GM12878 (cell line): ENCODE data around the gene SLC12A3. TPM values are rescaled to one million over a fixed set of nuclear protein-coding genes. Genes with fewer than 3 reads are reported as not detected.
A peak's percentile ranks its signal among the peaks of the same experiment; 100 is the strongest.

Experiments
- ATAC-seq: fragments of 200-7000 bp; cut with Tn5 transposase; 3 replicates; pipeline ENCODE4 v1.9.1; 2020; ENCODE audit warnings: mild to moderate bottlenecking, moderate library complexity
- BruUV-seq: library from RNA; stranded (reverse); fragments of 400-500 nt; replicated peaks from 2 replicates; lab custom pipeline; 2021; lab: Mats Ljungman, UMichigan
- CTCF ChIA-PET: fragments of 300-600 bp; sonication (Branson Sonifier 250); formaldehyde crosslinking; extraction: SDS; loops from one replicate; lab custom pipeline; 2021; ENCODE audit warnings: inconsistent platforms; lab: Yijun Ruan, JAX
- POLR2A ChIA-PET: fragments of 350-600 bp; formaldehyde crosslinking; extraction: SDS; loops from one replicate; lab custom pipeline; 2021; ENCODE audit warnings: inconsistent platforms; lab: Charles Lee
- RAD21 ChIA-PET: fragments of 300-600 bp; sonication (Branson Sonifier 250); formaldehyde crosslinking; loops from one replicate; lab custom pipeline; 2023; ENCODE audit warnings: antibody characterized with exemption; ENCODE audit not compliant: unreplicated experiment; lab: Charles Lee
- SMC1A ChIA-PET: fragments of 300-600 bp; sonication (Branson Sonifier 250); formaldehyde crosslinking; loops from one replicate; lab custom pipeline; 2023; ENCODE audit not compliant: unreplicated experiment, uncharacterized antibody; lab: Charles Lee
- DNase-seq: peaks from one replicate; pipeline ENCODE4 v3.0.0-alpha.2; 2011; ENCODE audit warnings: low read depth, low spot score
- FAIRE-seq: peaks from 3 replicates; lab custom pipeline; 2011; peaks lifted over from hg19 to GRCh38; lab: Jason Lieb, UNC
- H2AFZ ChIP-seq: 2 replicates; pipeline ENCODE4 v1.6.0; 2011; ENCODE audit warnings: low read depth, low read length, control low read depth; ENCODE audit not compliant: control insufficient read depth
- H3K27ac ChIP-seq: 2 replicates; pipeline ENCODE4 v1.5.1; 2011; ENCODE audit warnings: control low read depth; ENCODE audit not compliant: control insufficient read depth, insufficient read depth
- H3K27me3 ChIP-seq, 2 experiments: replicated peaks in 1 of 2; 2 replicates each; pipeline versions ENCODE4 v1.6.0 to v1.6.1; 2011; ENCODE audit warnings: low read length in 1 of 2; ENCODE audit not compliant: control insufficient read depth in 2 of 2, insufficient read depth in 2 of 2
- H3K36me3 ChIP-seq, 2 experiments: 2 replicates each; pipeline ENCODE4 v1.5.1; 2011; ENCODE audit warnings: low read length in 1 of 2; ENCODE audit not compliant: control insufficient read depth in 2 of 2, insufficient read depth in 2 of 2
- H3K4me1 ChIP-seq: 2 replicates; pipeline ENCODE4 v1.6.1; 2011; ENCODE audit warnings: mild to moderate bottlenecking, low read length, moderate library complexity, mixed read lengths; ENCODE audit not compliant: control insufficient read depth, insufficient read depth
- H3K4me2 ChIP-seq: 2 replicates; pipeline ENCODE4 v1.6.0; 2011; ENCODE audit warnings: control low read depth; ENCODE audit not compliant: control insufficient read depth, insufficient read depth
- H3K4me3 ChIP-seq: fragments of 200-600 bp; sonication (generic); 2 replicates; pipeline ENCODE4 v1.5.1; 2016
- H3K79me2 ChIP-seq: 2 replicates; pipeline ENCODE4 v1.6.0; 2011; ENCODE audit warnings: low read length; ENCODE audit not compliant: control insufficient read depth, insufficient read depth
- H3K9ac ChIP-seq: 2 replicates; pipeline ENCODE4 v1.8.0; 2011; ENCODE audit warnings: low read length, control low read depth, mixed read lengths; ENCODE audit not compliant: control insufficient read depth, insufficient read depth
- H3K9me3 ChIP-seq: replicated peaks from 3 replicates; pipeline ENCODE4 v1.5.1; 2011; ENCODE audit warnings: mild to moderate bottlenecking, low read length; ENCODE audit not compliant: control insufficient read depth, insufficient read depth
- H4K20me1 ChIP-seq: 2 replicates; pipeline ENCODE4 v1.6.0; 2011; ENCODE audit not compliant: control insufficient read depth, insufficient read depth
- CTCF ChIP-seq, 3 experiments: IDR thresholded peaks in 2 of 3; conservative IDR thresholded peaks in 1 of 3; 2 replicates each; pipeline ENCODE4 v1.5.1; 2011; ENCODE audit warnings: low read depth in 3 of 3, low read length in 3 of 3, mild to moderate bottlenecking in 3 of 3, control low read depth in 2 of 3, moderate library complexity in 2 of 3, inconsistent platforms in 1 of 3, mixed read lengths in 1 of 3; ENCODE audit not compliant: control insufficient read depth in 2 of 3, insufficient read depth in 1 of 3; ENCODE audit errors: extremely low read depth in 1 of 3
- PRDM15 ChIP-seq: fragments of 450-650 bp; formaldehyde crosslinking; IDR thresholded peaks from 2 replicates; pipeline ENCODE4 v1.4.0; 2020; ENCODE audit warnings: mild to moderate bottlenecking, moderate library complexity
- SMC3 ChIP-seq: IDR thresholded peaks from 2 replicates; pipeline ENCODE4 v1.6.1; 2011; ENCODE audit warnings: low read length, improper control_type of control experiment, borderline replicate concordance
- WGBS: methylation state at CpG from one replicate; pipeline ENCODE4 v1.1.6; 2016; ENCODE audit warnings: low lambda C conversion rate; ENCODE audit not compliant: insufficient replicate concordance, insufficient coverage; ENCODE audit errors: missing lambda C conversion rate; 5-methylcytosine and 5-hydroxymethylcytosine counted together
- in situ Hi-C: fragments of 300-500 bp; cut with MboI; formaldehyde crosslinking; loops from 9 replicates; pipeline ENCODE4 v1.14.3; 2018; ENCODE audit warnings: mixed read lengths
- intact Hi-C: fragments of 100-400 bp; cut with micrococcal nuclease; formaldehyde crosslinking; loops from one replicate; pipeline ENCODE4 v1.14.2; 2022; ENCODE audit not compliant: unreplicated experiment
- polyA plus RNA-seq, 11 experiments: library from polyadenylated mRNA; depleted of rRNA in 4 of 11; unstranded in 6 of 11; stranded (reverse) in 5 of 11; fragments of >200 nt; fragmentation: Nextera tagmentation in 4 of 11; fragmentation: Illumina TruSeq in 1 of 11; extraction: Ambion mirVana in 4 of 11; extraction: Trizol in 1 of 11; gene quantifications; 1 replicate in 1 of 11; 2 replicates in 10 of 11; pipeline versions ENCODE4 v1.2.1 to v1.2.3, GENCODE V29; 2011 to 2016; ENCODE audit warnings: inconsistent platforms in 2 of 11, missing spikeins in 2 of 11, low read depth in 1 of 11
- total RNA-seq, 4 experiments: library from RNA; depleted of rRNA in 3 of 4; stranded (reverse); fragments of >200 nt in 3 of 4; fragmentation: Illumina TruSeq in 1 of 4; extraction: Trizol in 1 of 4; gene quantifications; 2 replicates each; pipeline versions ENCODE4 v1.2.1 to v1.2.3, GENCODE V29; 2013 to 2021

Gene SLC12A3
- total and polyA plus RNA-seq, 10 of the 15 experiments (the other 5 are each of a cell fraction or from before 2014, with no cell fraction given), result 0.05 to 6.3 (median 3.1) TPM

DNA sequence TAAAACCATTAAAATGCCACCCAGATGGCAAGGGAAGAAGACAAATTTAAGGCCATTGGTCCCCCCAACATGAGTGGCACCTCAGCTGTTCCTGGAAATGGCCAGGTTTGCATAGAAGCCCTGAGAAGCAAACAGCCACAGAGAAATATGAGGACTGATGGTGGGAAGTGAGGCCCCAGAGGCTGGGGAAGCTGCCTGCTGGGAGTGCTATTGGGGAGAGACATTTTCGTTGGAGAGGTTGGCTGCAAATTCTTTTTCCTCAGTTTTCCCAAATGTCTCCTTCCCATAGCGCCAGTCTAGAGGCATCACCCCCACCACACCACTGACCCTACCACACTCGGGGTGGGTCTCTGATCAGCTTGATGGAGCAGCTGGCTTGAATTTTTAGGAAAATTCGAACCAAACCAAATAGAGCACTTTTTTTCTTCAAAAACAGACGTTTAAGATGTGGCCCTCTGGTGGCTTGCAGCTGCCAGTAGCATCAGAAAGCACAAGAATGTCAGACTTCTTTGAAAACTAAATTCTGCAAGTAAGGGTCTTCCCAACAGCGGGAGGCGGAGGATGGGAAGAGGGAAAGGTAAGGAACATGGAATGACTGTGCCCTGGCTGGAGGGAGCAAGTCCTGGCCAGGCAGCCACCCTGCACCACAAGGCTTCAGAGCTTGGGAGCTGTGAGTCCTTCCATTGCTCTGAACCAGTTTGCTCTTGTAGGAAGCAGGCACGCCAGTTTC, 13.2 kb upstream of the SLC12A3 start:
- FAIRE-seq, result no peak
- intact Hi-C loops (no loop called here), in situ Hi-C loops (no loop called here)
- H3K27ac ChIP-seq, result no peak overlapping the region
- CTCF ChIA-PET, result interaction anchor here (1.2 to 2.1 kb wide), 4 partner anchors 8 to 58 kb away, joined by 3 to 8 read pairs (median 5); no protein-coding TSS in a partner anchor
- no peaks in the 10 kb centered on the region for H3K9me3 ChIP-seq
- no peak overlapping the region for H2AFZ ChIP-seq
- H3K36me3 ChIP-seq, result no peaks in the 10 kb centered on the region
- RAD21 ChIA-PET, result no interaction called here
- H3K27me3 ChIP-seq, result no peaks in the 10 kb centered on the region
- SMC1A ChIA-PET, result interaction anchor here (1.0 to 1.3 kb wide), 2 partner anchors 10 to 85 kb away, joined by 3 to 5 read pairs; no protein-coding TSS in a partner anchor
- H3K9ac ChIP-seq, result no peak overlapping the region
- H3K4me2 ChIP-seq, result no peak overlapping the region
- TF ChIP-seq CTCF (IDR thresholded peaks at IDR 0.05 in 2 of 3, conservative IDR thresholded peaks at IDR 0.05 in 1 of 3; ENCODE audit: control insufficient read depth in 2 of 3, extremely low read depth in 1 of 3, insufficient read depth in 1 of 3, low read depth in 3 of 3, low read length in 3 of 3) (peak; percentile 20 to 52 (median 51); a peak in 5 of 6 replicates), SMC3 (peak; percentile 32; the same call in 1 of the 2 replicates), PRDM15 (CRISPR knock-in tag) (no peak)
- TF ChIP-seq, all 136 proteins: peak for 2
- POLR2A ChIA-PET, result interaction anchor here (0.6 to 0.7 kb wide), 2 partner anchors 103 to 571 kb away, joined by 5 to 7 read pairs; no protein-coding TSS in a partner anchor
- ATAC-seq (no peak), DNase-seq (no peak)
- BruUV-seq, result no TSS peak
- Histone ChIP-seq H3K79me2 (no peaks in the 10 kb centered on the region), H3K4me3 (no peak overlapping the region), H3K4me1 (peaks cover 9% of the 10 kb centered on the region; the same call in 1 of the 2 replicates), H4K20me1 (no peaks in the 10 kb centered on the region)
- WGBS, result 55% methylated on average over 8 of the region's 8 CpGs
